GM12864 (cell line): ENCODE results near the gene SSH2.

ENCODE experiments used
- DNase-seq: peaks from one replicate; pipeline ENCODE4 v3.0.0-alpha.2; 2011; ENCODE audit warnings: low read depth
- H3K4me3 ChIP-seq: 2 replicates; pipeline ENCODE4 v1.5.1; 2011; ENCODE audit warnings: mild to moderate bottlenecking, low read depth, low read length, control low read depth
- CTCF ChIP-seq: IDR thresholded peaks from 2 replicates; pipeline ENCODE4 v1.5.1; 2011; ENCODE audit warnings: low read depth, mild to moderate bottlenecking, moderate library complexity, low read length, control low read depth, inconsistent platforms; ENCODE audit errors: missing control alignments

The SSH2 gene

GRCh38 chr17:29930409-29931010 is 482 bp upstream of the SSH2 start:
- TF ChIP-seq CTCF: no peak
- no peak for DNase-seq
- peak overlapping the region; percentile 93 for H3K4me3 ChIP-seq

GRCh38 chr17:29929006-29929532 is 959 bp downstream of the SSH2 start:
- DNase-seq: no peak
- peak overlapping the region; percentile 93 for H3K4me3 ChIP-seq
- TF ChIP-seq CTCF: no peak

GRCh38 chr17:29927546-29927945 is 2.5 kb downstream of the SSH2 start:
- no peak for DNase-seq
- TF ChIP-seq CTCF: no peak
- no peak overlapping the region for H3K4me3 ChIP-seq

DNA sequence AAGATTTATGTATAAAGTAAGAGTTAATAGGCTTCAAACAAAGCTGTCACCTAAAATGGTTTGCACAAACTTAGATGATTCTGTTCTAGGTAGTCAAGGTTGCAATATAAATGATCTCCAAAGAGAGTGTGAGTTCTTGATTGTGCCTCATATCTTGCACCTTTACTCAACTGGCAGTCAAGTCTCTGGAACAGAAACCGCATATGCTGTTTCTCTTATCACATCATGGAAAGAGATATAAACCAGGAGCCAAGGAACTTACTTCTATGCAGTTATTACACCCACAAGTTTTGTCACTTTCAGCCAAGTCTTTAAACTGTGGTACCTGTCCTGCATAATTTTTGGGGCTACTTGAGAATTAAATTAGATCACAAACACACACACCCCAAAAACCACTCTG is 5.2 kb downstream of the SSH2 start:
- no peak for TF ChIP-seq CTCF
- H3K4me3 ChIP-seq: no peak overlapping the region
- DNase-seq: no peak

- no peak for TF ChIP-seq CTCF
- no peak overlapping the region for H3K4me3 ChIP-seq
- DNase-seq: no peak
These were observed 10.8 kb downstream of the SSH2 start for GRCh38 chr17:29918922-29919856.

DNA sequence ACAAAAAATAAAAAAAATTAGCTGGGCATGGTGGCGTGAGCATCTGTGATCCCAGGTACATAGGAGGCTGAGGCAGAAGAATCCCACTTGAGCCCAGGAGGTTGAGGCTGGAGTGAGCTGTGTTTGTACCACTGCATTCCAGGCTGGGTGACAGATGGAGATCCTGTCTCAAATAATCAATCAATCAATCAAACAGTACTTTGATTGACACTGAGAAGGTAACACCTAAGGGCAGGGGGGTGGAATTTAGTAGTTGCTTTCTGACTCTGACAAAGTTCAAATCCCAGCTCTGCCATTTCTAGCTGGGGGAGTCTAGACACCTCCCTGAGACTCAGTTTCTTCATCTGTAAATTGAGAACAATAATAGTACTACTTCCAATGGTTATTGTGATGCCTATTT is 12.0 kb downstream of the SSH2 start:
- TF ChIP-seq CTCF: no peak
- DNase-seq: no peak
- H3K4me3 ChIP-seq: no peak overlapping the region
